H54 (cell line): Measurements from ENCODE around the gene UPK3BL1.
A peak's percentile ranks its signal among the peaks of the same experiment; 100 is the strongest.
"Not testable (repeated sequence)": the region's sequence is repeated elsewhere in the genome, so short reads cannot be mapped to it uniquely, and the experiment has no call there.

ENCODE experiments used
- DNase-seq: peaks from one replicate; pipeline ENCODE4 v3.0.0; 2011; ENCODE audit warnings: low spot score, mixed read lengths; ENCODE audit not compliant: insufficient read length
- FAIRE-seq: peaks from 3 replicates; lab custom pipeline; 2011; peaks lifted over from hg19 to GRCh38; lab: Jason Lieb, UNC

The UPK3BL1 gene

GRCh38 chr7:102593637-102594334 lies 48.8 kb downstream of the UPK3BL1 start:
- not testable (repeated sequence) for DNase-seq, FAIRE-seq

GRCh38 chr7:102592477-102593019 lies 50.0 kb downstream of the UPK3BL1 start:
- DNase-seq, FAIRE-seq: not testable (repeated sequence)

GRCh38 chr7:102589857-102590256 lies 52.7 kb downstream of the UPK3BL1 start:
- FAIRE-seq: peak; percentile 99
- not testable (repeated sequence) for DNase-seq
